ENCODE data around the gene CEBPG. TPM values are rescaled to one million over a fixed set of nuclear protein-coding genes. Genes with fewer than 3 reads are reported as not detected.

The CEBPG gene
- polyA plus RNA-seq (2013, experiment 1 of 2; ENCODE audit: insufficient read length), result 41.7 TPM
- 21.6 TPM for polyA plus RNA-seq (2013, experiment 2 of 2; ENCODE audit: insufficient read length)

- peak; percentile 87 for DNase-seq
These were observed at the start of gene CEBPG for GRCh38 chr19:33373453-33374235. TSS of gene CEBPG (plus strand) at chr19:33373709. CDS start at chr19:33379240, 5,531 bp downstream.

- no peak for DNase-seq
These were observed 48.9 kb upstream of the CEBPG start for GRCh38 chr19:33324628-33325027.

GRCh38 chr19:33325920-33326319 lies 47.6 kb upstream of the CEBPG start:
- DNase-seq, result no peak

GRCh38 chr19:33329060-33329459 lies 44.4 kb upstream of the CEBPG start:
- DNase-seq, result no peak

GRCh38 chr19:33329736-33330135 lies 43.8 kb upstream of the CEBPG start:
- DNase-seq, result no peak

- DNase-seq, result no peak
These were observed 41.3 kb upstream of the CEBPG start for GRCh38 chr19:33332248-33332647.

- DNase-seq, result no peak
These were observed 40.4 kb upstream of the CEBPG start for GRCh38 chr19:33333151-33333550.

- DNase-seq, result no peak
These were observed 39.9 kb upstream of the CEBPG start for GRCh38 chr19:33333642-33334041.

- DNase-seq, result no peak
These were observed 39.2 kb upstream of the CEBPG start for GRCh38 chr19:33334271-33334670.

GRCh38 chr19:33335446-33335845 lies 38.1 kb upstream of the CEBPG start:
- DNase-seq, result no peak

- no peak for DNase-seq
These were observed 34.2 kb upstream of the CEBPG start for GRCh38 chr19:33339016-33339984.

GRCh38 chr19:33340991-33341390 lies 32.5 kb upstream of the CEBPG start:
- DNase-seq, result no peak

- no peak for DNase-seq
These were observed 30.2 kb upstream of the CEBPG start for GRCh38 chr19:33343301-33343700.

GRCh38 chr19:33343859-33344572 lies 29.5 kb upstream of the CEBPG start:
- DNase-seq, result peak; percentile 16

GRCh38 chr19:33344573-33344925 lies 29.0 kb upstream of the CEBPG start:
- DNase-seq, result no peak

- DNase-seq, result no peak
These were observed 28.3 kb upstream of the CEBPG start for GRCh38 chr19:33345163-33345562.

- no peak for DNase-seq
These were observed 26.8 kb upstream of the CEBPG start for GRCh38 chr19:33346665-33347064.

GRCh38 chr19:33347300-33347699 lies 26.2 kb upstream of the CEBPG start:
- no peak for DNase-seq

GRCh38 chr19:33348301-33349010 lies 25.1 kb upstream of the CEBPG start:
- no peak for DNase-seq

GRCh38 chr19:33349319-33350289 lies 23.9 kb upstream of the CEBPG start:
- DNase-seq, result no peak

All from fibroblast of skin of back (primary cell).